H7 (cell line): ENCODE measurements around the gene ARFIP1. TPM values are rescaled to one million over a fixed set of nuclear protein-coding genes. Genes with fewer than 3 reads are reported as not detected.

ENCODE experiments used
- DNase-seq: peaks from one replicate; pipeline ENCODE4 v3.0.0; 2012
- H3K27me3 ChIP-seq: 2 replicates; pipeline ENCODE4 v1.6.0; 2011; ENCODE audit warnings: mild to moderate bottlenecking, low read length; ENCODE audit not compliant: control insufficient read depth, insufficient read depth
- H3K36me3 ChIP-seq: replicated peaks from 2 replicates; pipeline ENCODE4 v1.5.1; 2011; ENCODE audit warnings: low read length; ENCODE audit not compliant: control insufficient read depth, insufficient read depth
- H3K4me3 ChIP-seq: 2 replicates; pipeline ENCODE4 v1.5.1; 2011; ENCODE audit warnings: low read depth, mild to moderate bottlenecking, control low read depth, low read length, moderate library complexity; ENCODE audit not compliant: insufficient read depth
- total RNA-seq: library from RNA; depleted of rRNA; stranded (reverse); fragments of >200 nt; shearing (Covaris generic); gene quantifications from 2 replicates; pipeline ENCODE4 v1.2.3, GENCODE V29; 2014

The ARFIP1 gene
- total RNA-seq, 1 experiment from 2014 or later = 30.5 TPM

GRCh38 chr4:152939621-152940020, 159.9 kb downstream of the ARFIP1 start:
- peak; percentile 26 for DNase-seq
- H3K4me3 ChIP-seq = no peak overlapping the region
- peaks cover 9% of the 10 kb centered on the region for H3K36me3 ChIP-seq
- H3K27me3 ChIP-seq = peaks cover 12% of the 10 kb centered on the region

DNA sequence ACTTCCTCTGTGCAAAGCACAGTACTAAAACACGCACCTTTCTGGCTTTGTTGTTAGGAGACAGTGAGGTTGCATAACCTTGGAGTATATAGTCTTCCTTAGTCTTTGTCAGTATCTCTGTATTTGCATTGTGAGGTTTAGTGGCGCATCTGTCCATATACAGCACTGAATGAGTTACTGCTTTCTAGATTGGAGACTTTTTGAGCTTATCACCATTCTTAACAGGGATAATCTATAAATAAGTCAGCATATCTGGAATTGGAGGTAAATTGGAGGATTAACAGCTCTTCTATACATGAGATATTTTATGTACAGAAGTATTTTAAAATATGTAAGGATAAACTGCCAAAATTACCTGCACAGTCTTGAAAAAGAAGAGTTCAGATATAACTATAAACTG, 160.7 kb downstream of the ARFIP1 start:
- H3K36me3 ChIP-seq = peaks cover 10% of the 10 kb centered on the region
- H3K4me3 ChIP-seq = no peak overlapping the region
- H3K27me3 ChIP-seq = peaks cover 12% of the 10 kb centered on the region
- peak; percentile 3 for DNase-seq

GRCh38 chr4:152941411-152941810, 161.7 kb downstream of the ARFIP1 start:
- Histone ChIP-seq H3K27me3 (peaks cover 12% of the 10 kb centered on the region), H3K36me3 (peaks cover 11% of the 10 kb centered on the region), H3K4me3 (no peak overlapping the region)
- peak; percentile 2 for DNase-seq

- H3K27me3 ChIP-seq = peaks cover 12% of the 10 kb centered on the region
- peaks cover 11% of the 10 kb centered on the region for H3K36me3 ChIP-seq
- DNase-seq = peak; percentile 1
- H3K4me3 ChIP-seq = no peak overlapping the region
Measured at GRCh38 chr4:152942346-152942745, 162.6 kb downstream of the ARFIP1 start.

DNA sequence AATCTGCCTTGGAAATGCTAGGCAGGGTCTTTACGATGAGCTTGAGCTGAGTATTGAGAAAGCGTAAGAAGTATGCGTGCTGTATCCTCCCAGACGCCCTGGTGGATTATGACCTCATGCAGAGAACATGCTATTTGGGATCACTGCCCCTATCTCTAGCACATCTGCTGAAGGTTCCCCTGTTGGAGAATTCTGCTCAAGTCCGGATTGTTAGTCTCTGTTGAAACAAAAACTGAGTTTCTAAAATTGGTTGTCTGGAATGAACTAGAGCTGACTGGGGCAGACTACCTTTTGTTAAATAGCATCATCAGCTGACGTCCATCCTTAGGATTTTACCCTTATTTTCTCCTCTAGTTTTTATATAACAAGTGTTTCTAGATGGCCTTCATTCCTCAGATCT, 163.9 kb downstream of the ARFIP1 start:
- H3K27me3 ChIP-seq = peaks cover under 1% of the 10 kb centered on the region; the same call in 1 of the 2 replicates
- peaks cover 11% of the 10 kb centered on the region for H3K36me3 ChIP-seq
- no peak for DNase-seq
- no peak overlapping the region for H3K4me3 ChIP-seq

DNA sequence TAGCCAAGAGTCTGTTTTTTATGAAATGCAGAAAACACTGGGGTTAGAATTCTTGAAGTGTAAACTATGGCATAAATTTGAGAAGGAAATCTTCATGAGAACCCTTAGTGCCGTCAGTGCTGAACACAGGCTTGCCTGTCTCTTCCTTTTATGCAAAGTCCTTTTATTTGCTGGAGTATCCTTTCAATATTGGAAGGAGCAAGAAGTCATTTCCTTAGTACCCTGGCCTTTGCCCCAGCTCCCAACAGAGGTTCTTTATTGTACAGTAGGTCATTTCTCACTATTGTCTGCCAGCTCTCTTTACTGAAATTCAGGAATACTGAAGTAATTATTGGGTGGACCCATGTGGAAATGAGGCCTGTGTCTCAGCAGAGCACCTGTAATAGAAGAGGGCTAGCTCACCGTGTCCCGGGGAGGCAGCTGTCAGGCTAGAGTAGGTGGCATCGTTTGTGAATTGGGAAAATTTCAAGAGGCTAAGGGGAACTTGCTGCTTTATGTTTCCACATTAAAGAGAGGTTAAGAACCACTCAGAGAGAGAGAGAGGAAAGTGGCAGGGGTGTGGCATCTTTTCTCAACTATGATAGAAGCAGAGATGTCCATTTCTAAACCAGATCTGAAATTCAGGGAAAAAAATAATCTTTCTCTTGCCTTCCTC, 165.0 kb downstream of the ARFIP1 start:
- peaks cover 11% of the 10 kb centered on the region for H3K36me3 ChIP-seq
- no peaks in the 10 kb centered on the region for H3K27me3 ChIP-seq
- no peak overlapping the region for H3K4me3 ChIP-seq
- DNase-seq = no peak

DNA sequence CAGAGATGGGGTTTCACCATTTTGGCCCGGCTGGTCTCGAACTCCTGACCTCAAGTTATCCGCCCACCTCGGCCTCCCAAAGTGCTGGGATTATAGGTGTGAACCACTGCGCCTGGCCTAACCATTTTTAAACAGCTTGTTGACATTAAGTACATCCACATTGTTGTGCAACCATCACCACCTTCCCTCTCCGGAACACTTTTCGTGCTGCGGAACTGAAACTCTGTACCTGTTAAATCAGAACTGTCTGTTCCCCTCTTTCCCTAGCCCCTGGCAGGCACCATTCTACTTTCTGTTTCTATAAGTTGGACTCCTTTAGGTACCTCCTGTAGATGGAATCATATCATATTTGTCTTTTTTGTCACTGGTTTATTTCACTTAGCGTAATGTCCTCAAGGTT, 165.9 kb downstream of the ARFIP1 start:
- Histone ChIP-seq H3K4me3 (no peak overlapping the region), H3K36me3 (peaks cover 13% of the 10 kb centered on the region), H3K27me3 (no peaks in the 10 kb centered on the region)
- no peak for DNase-seq

DNA sequence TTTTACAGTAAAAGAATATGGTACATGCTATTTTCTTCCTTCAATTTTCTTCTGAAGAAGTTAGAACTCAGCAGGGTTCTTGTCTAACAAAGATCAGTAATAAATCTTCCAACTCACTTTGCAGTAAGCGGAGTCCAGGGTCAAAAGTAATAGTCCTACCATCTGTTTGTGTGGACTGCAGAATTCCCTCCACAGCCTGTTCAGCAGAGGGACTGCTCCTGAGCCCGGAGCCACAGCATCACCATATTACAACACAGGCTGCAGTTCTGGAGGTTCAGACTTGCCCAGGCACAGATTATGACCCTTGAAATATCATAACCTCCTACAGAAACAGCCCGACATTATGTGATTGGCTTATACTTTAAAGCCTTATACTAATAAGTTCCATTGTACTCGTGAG, 166.7 kb downstream of the ARFIP1 start:
- Histone ChIP-seq H3K4me3 (no peak overlapping the region), H3K27me3 (no peaks in the 10 kb centered on the region), H3K36me3 (peaks cover 13% of the 10 kb centered on the region)
- DNase-seq = no peak

DNA sequence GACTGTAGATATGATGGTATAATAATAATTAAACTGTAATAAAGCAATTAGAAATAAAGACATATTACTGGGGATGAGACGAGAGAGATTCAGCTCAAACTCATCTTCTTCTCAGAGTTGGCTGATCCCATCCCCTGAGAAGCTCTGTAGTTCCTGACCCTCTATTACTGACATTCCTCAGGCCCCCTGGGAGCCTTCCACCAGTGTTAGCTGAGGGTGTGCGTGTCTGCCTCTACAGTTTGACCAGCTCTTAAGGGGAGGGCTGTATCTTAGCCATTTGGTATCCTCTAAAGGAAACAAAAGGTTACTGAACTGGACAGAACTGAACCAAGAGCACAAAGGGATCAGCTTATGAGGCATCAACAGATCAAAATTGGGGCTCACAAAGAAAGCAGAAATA, 167.6 kb downstream of the ARFIP1 start:
- H3K27me3 ChIP-seq = no peaks in the 10 kb centered on the region
- peaks cover 12% of the 10 kb centered on the region for H3K36me3 ChIP-seq
- no peak overlapping the region for H3K4me3 ChIP-seq
- DNase-seq = no peak

DNA sequence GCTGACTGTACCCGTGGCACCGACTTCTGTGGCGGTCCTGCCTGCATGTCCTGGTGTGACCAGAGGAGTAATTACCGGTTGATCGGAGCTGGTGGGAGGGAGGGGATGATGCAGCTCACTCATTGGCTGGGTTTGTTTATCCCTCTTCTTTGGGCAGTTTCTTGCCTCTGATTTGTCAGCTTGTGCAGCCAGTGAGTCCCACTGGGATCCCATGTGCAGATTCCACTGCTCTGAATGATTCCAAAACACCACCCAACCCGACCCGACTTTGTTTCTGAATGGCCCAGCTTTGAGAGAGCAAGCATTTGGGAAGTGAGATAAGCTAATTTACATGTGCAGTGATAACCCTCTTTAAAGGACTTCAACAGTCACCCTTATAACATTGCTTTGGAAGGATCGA, 170.2 kb downstream of the ARFIP1 start:
- Histone ChIP-seq H3K27me3 (no peaks in the 10 kb centered on the region), H3K4me3 (no peak overlapping the region), H3K36me3 (peaks cover 8% of the 10 kb centered on the region)
- DNase-seq = peak; percentile 65

DNA sequence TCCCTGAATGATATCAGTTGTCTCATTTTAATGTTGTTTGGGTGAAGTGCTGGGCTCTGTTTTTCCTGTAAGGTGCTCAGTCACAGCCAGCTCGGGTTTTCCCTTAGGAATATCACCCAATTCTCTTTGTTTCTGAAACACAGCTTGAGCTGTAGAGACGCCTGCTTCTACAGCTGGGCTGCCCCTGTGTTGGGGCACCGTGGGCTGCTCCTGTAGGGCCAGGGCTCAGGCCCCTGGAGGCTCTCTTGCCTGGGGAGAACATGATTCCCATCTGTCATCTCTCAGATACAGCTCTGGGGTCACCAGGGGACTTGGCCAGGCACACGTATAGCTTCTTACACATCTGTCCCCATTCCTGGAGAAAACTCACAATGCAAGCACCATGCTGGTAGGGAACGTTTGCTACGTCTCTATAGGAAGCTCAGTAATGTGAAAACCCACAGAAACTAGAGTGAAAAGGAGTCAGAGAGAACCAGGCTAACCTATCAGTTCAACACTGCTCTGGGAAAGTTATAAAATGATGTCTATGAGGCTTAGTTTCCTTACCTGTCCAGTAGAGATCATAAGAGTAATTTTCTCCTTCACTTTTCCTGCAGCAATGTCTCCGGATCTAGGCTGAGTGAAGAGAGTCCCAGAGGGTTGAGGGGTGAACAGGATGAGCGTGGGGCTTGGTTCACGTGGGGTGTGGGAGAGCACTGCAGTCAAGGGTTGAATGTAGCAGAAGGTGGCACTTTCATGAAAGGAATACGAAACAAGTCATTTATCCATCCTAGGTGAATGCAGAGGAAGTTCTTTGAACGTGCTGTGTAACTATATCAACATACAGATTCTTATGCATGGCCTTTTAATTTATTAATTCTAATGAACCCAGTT, 170.9 kb downstream of the ARFIP1 start:
- no peak for DNase-seq
- Histone ChIP-seq H3K27me3 (no peaks in the 10 kb centered on the region), H3K36me3 (peaks cover 7% of the 10 kb centered on the region), H3K4me3 (no peak overlapping the region)

DNA sequence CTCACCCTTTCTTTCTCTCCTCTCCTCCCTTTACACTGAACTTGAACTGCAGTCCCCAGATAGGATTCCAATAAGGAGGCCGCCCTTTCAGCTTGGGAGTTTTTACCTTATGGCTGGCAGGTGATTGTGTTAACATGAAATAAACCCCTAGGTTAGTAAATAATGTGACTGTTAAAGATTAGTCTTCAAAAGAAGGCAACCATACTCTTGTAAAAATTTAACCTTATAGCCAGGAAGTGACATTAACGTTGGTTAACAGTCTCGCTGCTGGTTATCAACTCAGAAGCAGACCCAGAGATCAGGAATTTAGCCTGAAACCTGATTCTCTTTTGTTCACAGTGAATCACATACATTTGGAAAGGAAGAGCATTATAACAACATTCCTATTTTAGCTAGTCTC, 171.6 kb downstream of the ARFIP1 start:
- peak; percentile 28 for DNase-seq
- Histone ChIP-seq H3K27me3 (no peaks in the 10 kb centered on the region), H3K4me3 (no peak overlapping the region), H3K36me3 (peaks cover 7% of the 10 kb centered on the region)

GRCh38 chr4:152953514-152953913, 173.8 kb downstream of the ARFIP1 start:
- Histone ChIP-seq H3K4me3 (no peak overlapping the region), H3K36me3 (peaks cover 8% of the 10 kb centered on the region), H3K27me3 (no peaks in the 10 kb centered on the region)
- DNase-seq = no peak

GRCh38 chr4:152954741-152955140, 175.0 kb downstream of the ARFIP1 start:
- no peak for DNase-seq
- Histone ChIP-seq H3K4me3 (no peak overlapping the region), H3K27me3 (no peaks in the 10 kb centered on the region), H3K36me3 (peaks cover 8% of the 10 kb centered on the region)

GRCh38 chr4:152956147-152956546, 176.4 kb downstream of the ARFIP1 start:
- Histone ChIP-seq H3K4me3 (no peak overlapping the region), H3K36me3 (peaks cover 10% of the 10 kb centered on the region), H3K27me3 (no peaks in the 10 kb centered on the region)
- no peak for DNase-seq
